Measurements from ENCODE around the gene THSD7A.

Gene THSD7A

GRCh38 chr7:11760372-11760771 is 71.6 kb downstream of the THSD7A start:
- TF ChIP-seq CTCF (IDR thresholded peaks at IDR 0.05; ENCODE audit: low read depth, low read length), result no peak
- H3K4me3 ChIP-seq (ENCODE audit: low read depth, low read length), result no peak overlapping the region

- H3K4me3 ChIP-seq (ENCODE audit: low read depth, low read length), result no peak overlapping the region
- no peak for TF ChIP-seq CTCF (IDR thresholded peaks at IDR 0.05; ENCODE audit: low read depth, low read length)
Measured at GRCh38 chr7:11758627-11759111, 73.3 kb downstream of the THSD7A start.

GRCh38 chr7:11757153-11757552 is 74.8 kb downstream of the THSD7A start:
- TF ChIP-seq CTCF (IDR thresholded peaks at IDR 0.05; ENCODE audit: low read depth, low read length), result no peak
- no peak overlapping the region for H3K4me3 ChIP-seq (ENCODE audit: low read depth, low read length)

DNA sequence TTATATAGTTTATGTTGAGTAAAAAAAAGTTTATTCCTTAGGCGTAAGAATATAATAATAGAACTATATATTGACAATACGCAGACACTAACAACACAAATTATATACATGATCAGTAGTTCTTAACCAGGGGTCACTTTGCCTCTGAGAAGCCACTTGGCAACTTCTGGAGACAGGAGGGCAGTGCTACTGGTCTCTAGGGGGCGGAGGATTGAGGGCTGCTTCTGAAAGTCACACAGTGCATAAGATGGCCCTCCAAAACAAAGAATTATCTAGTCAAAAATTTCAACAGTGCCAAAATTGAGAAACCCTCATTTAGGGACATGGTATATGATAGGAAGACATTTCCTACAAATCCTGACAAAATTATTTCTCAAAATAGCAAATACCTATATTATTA is 77.1 kb downstream of the THSD7A start:
- H3K4me3 ChIP-seq (ENCODE audit: low read depth, low read length), result no peak overlapping the region
- TF ChIP-seq CTCF (IDR thresholded peaks at IDR 0.05; ENCODE audit: low read depth, low read length), result no peak

- no peak for TF ChIP-seq CTCF (IDR thresholded peaks at IDR 0.05; ENCODE audit: low read depth, low read length)
- no peak overlapping the region for H3K4me3 ChIP-seq (ENCODE audit: low read depth, low read length)
Measured at GRCh38 chr7:11754123-11754522, 77.9 kb downstream of the THSD7A start.

DNA sequence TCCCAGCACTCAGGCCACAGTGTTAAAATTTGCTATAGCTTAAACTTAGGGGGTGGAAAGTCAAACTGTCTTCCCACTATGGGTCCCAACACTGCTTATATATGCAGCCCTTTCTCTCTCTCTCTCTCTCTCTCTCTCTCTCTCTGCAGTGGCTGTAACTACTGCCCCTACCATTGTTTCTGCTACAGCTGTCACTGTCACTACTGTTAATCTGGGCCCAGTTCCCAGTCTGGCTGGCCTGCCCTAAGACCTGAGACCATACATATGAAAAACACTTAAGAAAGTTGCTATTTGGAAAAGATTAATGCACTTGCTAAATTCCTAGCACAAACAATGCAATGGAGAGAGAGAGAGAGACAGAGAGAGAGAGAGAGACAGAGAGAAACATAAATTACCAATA is 78.6 kb downstream of the THSD7A start:
- no peak overlapping the region for H3K4me3 ChIP-seq (ENCODE audit: low read depth, low read length)
- no peak for TF ChIP-seq CTCF (IDR thresholded peaks at IDR 0.05; ENCODE audit: low read depth, low read length)

GRCh38 chr7:11751807-11752389 is 80.1 kb downstream of the THSD7A start:
- no peak overlapping the region for H3K4me3 ChIP-seq (ENCODE audit: low read depth, low read length)
- TF ChIP-seq CTCF (IDR thresholded peaks at IDR 0.05; ENCODE audit: low read depth, low read length), result no peak
